ENCODE results near the gene NECAB2. TPM values are rescaled to one million over a fixed set of nuclear protein-coding genes. Genes with fewer than 3 reads are reported as not detected.

The NECAB2 gene
- total RNA-seq, 4 donors from 2014 or later, result 1.1 TPM; not detected in 3

- Histone ChIP-seq H3K4me3 (no peak overlapping the region), H3K36me3 (peaks cover 0 to 22% of the 10 kb centered on the region in 2 donors), H3K4me1 (no peaks in the 10 kb centered on the region), H3K27ac (no peak overlapping the region), H3K9me3 (no peaks in the 10 kb centered on the region), H3K27me3 (no peaks in the 10 kb centered on the region)
- 75 to 87% methylated on average over 10 of the region's 19 CpGs for WGBS, 2 donors (ENCODE audit: low coverage in 1 of 2)
- no peak for ATAC-seq
- TF ChIP-seq CTCF (IDR thresholded peaks at IDR 0.05), result no peak
Measured at GRCh38 chr16:83936581-83937165, 31.4 kb upstream of the NECAB2 start.

GRCh38 chr16:83937267-83937666, 30.8 kb upstream of the NECAB2 start:
- peaks cover 0 to 21% of the 10 kb centered on the region in 2 donors for H3K36me3 ChIP-seq
- WGBS, 2 donors (ENCODE audit: low coverage in 1 of 2), result 78 to 86% methylated on average over 1 to 2 of the region's 2 CpGs
- H3K4me1 ChIP-seq, result no peaks in the 10 kb centered on the region
- no peaks in the 10 kb centered on the region for H3K27me3 ChIP-seq
- no peak overlapping the region for H3K4me3 ChIP-seq
- no peak for ATAC-seq
- TF ChIP-seq EP300 (IDR thresholded peaks at IDR 0.05) (no peak), CTCF (IDR thresholded peaks at IDR 0.05) (no peak), POLR2A (IDR thresholded peaks at IDR 0.05) (no peak), POLR2AphosphoS5 (IDR thresholded peaks at IDR 0.05) (no peak)
- no peak overlapping the region for H3K27ac ChIP-seq
- no peaks in the 10 kb centered on the region for H3K9me3 ChIP-seq

GRCh38 chr16:83937922-83938885, 29.8 kb upstream of the NECAB2 start:
- Histone ChIP-seq H3K4me1 (no peaks in the 10 kb centered on the region), H3K36me3 (peaks cover 0 to 21% of the 10 kb centered on the region in 2 donors), H3K4me3 (no peak overlapping the region), H3K9me3 (no peaks in the 10 kb centered on the region), H3K27me3 (no peaks in the 10 kb centered on the region), H3K27ac (no peak overlapping the region)
- 92 to 93% methylated on average over 2 to 11 of the region's 18 CpGs for WGBS, 2 donors (ENCODE audit: low coverage in 1 of 2)
- TF ChIP-seq EP300 (IDR thresholded peaks at IDR 0.05), result no peak
- no peak for ATAC-seq

GRCh38 chr16:83939266-83939855, 28.7 kb upstream of the NECAB2 start:
- Histone ChIP-seq H3K27me3 (no peaks in the 10 kb centered on the region), H3K9me3 (no peaks in the 10 kb centered on the region), H3K4me3 (no peak overlapping the region), H3K36me3 (peaks cover 0 to 11% of the 10 kb centered on the region in 2 donors), H3K27ac (no peak overlapping the region), H3K4me1 (no peaks in the 10 kb centered on the region)
- 69 to 80% methylated on average over 1 to 6 of the region's 12 CpGs for WGBS, 2 donors (ENCODE audit: low coverage in 1 of 2)
- ATAC-seq, result no peak
- TF ChIP-seq POLR2AphosphoS5 (IDR thresholded peaks at IDR 0.05) (no peak), CTCF (IDR thresholded peaks at IDR 0.05) (no peak), POLR2A (IDR thresholded peaks at IDR 0.05) (no peak), EP300 (IDR thresholded peaks at IDR 0.05) (no peak)

GRCh38 chr16:83940119-83940518, 27.9 kb upstream of the NECAB2 start:
- Histone ChIP-seq H3K27ac (no peak overlapping the region), H3K36me3 (peaks cover 0 to 11% of the 10 kb centered on the region in 2 donors), H3K4me3 (no peak overlapping the region), H3K27me3 (no peaks in the 10 kb centered on the region), H3K9me3 (no peaks in the 10 kb centered on the region), H3K4me1 (no peaks in the 10 kb centered on the region)
- no peak for ATAC-seq
- no peak for TF ChIP-seq EP300 (IDR thresholded peaks at IDR 0.05)
- TF ChIP-seq POLR2A (IDR thresholded peaks at IDR 0.05), result no peak
- TF ChIP-seq CTCF (IDR thresholded peaks at IDR 0.05), result no peak
- TF ChIP-seq POLR2AphosphoS5 (IDR thresholded peaks at IDR 0.05), result no peak
- WGBS, 2 donors (ENCODE audit: low coverage in 1 of 2), result 30% methylated on average over 3 of the region's 12 CpGs; no CpG with 5 or more reads in 1 of the 2 donors

Measured in gastroesophageal sphincter (tissue), 4 donors.